ENCODE data around the gene CD69.
"Not testable (repeated sequence)": the region's sequence is repeated elsewhere in the genome, so short reads cannot be mapped to it uniquely, and the experiment has no call there.

Gene CD69

DNA sequence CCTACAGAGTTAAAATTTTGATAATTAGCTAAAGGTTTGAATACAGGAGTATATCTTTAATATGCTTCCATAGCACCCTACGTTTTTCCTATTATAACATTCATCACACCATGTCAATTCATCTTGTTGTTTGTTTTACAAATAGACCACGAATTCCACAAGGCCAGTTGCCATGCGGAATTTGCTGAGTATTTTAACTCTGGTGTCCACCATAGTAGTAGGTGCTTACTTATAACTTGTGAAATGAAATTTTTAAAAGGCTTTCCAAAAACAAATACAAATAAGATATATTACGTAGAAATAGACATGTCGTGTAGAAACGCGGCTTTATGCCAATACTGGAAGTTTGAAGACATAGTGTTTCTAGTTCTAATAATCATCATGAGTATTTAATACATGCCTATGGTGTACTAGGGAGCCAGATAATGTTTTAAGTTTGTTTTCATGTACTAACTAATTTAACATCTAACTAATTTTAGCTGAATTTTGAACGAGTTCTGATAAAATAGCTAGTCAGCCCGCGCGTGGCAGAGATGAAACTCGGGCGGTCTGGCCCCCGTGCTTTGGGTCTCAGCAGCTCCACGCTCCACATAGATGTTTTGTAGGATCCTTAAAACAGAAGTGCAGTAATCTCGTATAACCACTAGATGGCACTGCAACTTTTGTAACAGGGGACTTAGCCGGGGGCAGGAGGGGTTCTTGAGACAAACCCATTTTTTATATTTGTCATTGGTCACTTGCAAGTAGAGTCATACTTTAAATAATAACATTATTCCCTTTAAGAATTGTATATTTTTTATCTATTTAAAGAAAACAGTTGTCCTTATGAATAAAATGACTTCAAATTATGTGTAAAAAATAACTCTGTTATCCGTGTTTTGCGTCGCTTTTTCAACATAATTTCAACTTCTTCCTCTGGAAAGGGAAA is 10.2 kb downstream of the CD69 start:
- no peak overlapping the region for H3K4me3 ChIP-seq (ENCODE audit: low read depth, low read length)
- TF ChIP-seq, protein P1, sequence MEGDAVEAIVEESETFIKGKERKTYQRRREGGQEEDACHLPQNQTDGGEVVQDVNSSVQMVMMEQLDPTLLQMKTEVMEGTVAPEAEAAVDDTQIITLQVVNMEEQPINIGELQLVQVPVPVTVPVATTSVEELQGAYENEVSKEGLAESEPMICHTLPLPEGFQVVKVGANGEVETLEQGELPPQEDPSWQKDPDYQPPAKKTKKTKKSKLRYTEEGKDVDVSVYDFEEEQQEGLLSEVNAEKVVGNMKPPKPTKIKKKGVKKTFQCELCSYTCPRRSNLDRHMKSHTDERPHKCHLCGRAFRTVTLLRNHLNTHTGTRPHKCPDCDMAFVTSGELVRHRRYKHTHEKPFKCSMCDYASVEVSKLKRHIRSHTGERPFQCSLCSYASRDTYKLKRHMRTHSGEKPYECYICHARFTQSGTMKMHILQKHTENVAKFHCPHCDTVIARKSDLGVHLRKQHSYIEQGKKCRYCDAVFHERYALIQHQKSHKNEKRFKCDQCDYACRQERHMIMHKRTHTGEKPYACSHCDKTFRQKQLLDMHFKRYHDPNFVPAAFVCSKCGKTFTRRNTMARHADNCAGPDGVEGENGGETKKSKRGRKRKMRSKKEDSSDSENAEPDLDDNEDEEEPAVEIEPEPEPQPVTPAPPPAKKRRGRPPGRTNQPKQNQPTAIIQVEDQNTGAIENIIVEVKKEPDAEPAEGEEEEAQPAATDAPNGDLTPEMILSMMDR (IDR thresholded peaks at IDR 0.05; ENCODE audit: low read depth, low read length), result peak; percentile 58; the same call in 1 of the 2 replicates

DNA sequence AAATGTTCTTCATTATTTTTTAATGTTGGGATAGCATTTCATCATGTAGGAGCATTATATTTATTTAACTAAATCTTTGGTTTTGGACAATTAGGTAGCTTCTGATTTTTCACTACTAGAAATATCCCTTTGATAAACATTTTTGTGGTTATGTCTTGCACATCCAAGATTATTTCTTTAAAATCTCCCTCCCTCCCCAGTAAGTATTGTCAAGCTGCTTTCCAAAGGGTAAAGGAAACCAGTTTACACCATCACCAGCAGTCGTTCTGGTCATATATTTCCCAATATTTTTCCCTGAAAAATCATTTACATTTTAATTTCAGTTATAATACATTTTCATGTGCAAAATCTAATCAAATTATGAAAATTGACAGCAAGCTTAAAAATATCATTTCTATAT is 11.1 kb downstream of the CD69 start:
- TF ChIP-seq, protein P1 (IDR thresholded peaks at IDR 0.05; ENCODE audit: low read depth, low read length), result no peak
- H3K4me3 ChIP-seq (ENCODE audit: low read depth, low read length), result no peak overlapping the region

DNA sequence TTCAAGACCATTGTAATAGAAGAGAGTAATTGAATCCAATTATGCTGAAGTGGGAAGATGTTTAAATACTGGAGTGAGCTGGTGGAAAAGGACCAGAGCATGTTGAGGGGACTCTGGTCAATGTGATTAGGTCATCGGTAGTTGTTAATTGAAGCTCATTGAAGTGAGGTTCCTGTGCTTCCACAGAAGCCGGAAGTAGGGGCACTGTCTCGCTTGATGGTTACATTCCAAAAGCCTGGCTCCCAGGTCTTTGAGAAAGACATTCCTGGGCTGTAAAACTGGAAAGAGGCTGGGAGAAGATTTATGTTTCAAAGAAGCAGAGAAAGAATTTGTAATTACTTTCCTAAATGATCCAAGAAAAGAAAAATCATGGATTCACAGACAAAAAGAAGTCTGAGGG is 15.5 kb downstream of the CD69 start:
- TF ChIP-seq, protein P1 (IDR thresholded peaks at IDR 0.05; ENCODE audit: low read depth, low read length), result no peak
- H3K4me3 ChIP-seq (ENCODE audit: low read depth, low read length), result no peak overlapping the region

DNA sequence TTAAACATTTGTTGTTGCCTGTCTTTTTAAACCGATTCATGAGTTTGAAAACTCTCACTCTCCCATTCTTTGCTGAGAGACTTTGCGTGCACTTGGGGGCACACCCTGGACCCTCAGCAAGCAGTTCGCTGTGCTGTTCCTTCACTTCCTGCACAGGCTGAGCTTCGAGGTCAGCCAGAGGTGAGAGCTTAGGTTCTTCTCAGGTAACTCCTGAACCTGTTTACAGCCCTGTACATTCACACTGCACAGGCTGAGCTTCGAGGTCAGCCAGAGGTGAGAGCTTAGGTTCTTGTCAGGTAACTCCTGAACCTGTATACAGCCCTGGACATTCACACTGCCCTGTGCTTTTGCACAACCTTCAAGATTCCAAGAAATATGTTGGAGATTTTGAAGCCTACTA is 18.0 kb downstream of the CD69 start:
- TF ChIP-seq, protein P1 (IDR thresholded peaks at IDR 0.05; ENCODE audit: low read depth, low read length), result no peak
- H3K4me3 ChIP-seq (ENCODE audit: low read depth, low read length), result no peak overlapping the region

DNA sequence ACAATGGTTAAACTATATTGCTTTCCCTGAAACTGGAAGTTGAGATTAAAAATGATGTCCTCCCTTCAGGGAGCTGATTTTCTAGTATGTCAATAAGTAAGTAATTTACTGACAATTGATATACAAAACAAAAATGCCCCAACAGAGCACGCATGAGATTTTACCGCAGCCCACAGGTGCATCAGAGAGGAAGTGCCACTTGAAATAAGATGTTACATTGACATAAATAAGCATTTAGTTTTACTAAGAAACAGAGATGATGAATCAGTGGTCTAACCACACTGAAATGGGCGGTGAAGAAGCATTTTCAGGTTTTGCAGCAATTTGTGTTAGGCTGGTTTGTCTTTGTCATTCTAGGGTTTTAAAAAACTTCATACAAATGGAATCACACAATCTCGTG is 19.0 kb downstream of the CD69 start:
- no peak overlapping the region for H3K4me3 ChIP-seq (ENCODE audit: low read depth, low read length)
- TF ChIP-seq, protein P1 (IDR thresholded peaks at IDR 0.05; ENCODE audit: low read depth, low read length), result no peak

DNA sequence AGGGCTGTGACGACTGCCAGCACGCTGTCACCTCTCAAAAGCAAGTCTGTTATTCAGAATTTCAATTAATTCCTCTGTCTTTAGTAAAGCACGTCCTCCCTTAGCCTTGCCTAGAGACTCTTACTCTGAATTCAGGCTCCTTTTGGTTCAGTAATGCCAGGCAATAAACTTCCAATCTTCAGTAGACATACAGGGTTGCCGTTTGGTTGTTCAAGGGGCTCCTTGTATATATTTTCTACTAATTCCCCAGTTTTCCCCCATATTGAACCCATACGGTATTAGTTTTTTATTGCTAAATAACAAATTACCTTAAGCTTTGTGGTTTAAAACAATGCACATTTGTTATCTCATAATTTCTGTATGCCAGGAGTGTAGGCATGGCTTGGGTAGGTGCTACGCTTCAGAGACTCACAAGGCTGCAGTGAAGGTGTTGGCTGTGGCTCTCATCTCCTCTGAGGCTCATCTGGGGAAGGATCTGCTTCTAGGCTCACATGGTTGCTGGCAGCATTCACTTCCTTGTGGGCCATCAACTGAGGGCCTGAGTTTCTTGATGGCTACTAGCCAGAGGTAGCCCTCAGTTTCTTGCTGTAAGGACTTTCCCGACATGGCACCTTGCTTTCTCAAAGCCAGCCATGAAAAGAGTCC is 20.5 kb downstream of the CD69 start:
- TF ChIP-seq, protein P1 (IDR thresholded peaks at IDR 0.05; ENCODE audit: low read depth, low read length), result no peak
- H3K4me3 ChIP-seq (ENCODE audit: low read depth, low read length), result peak overlapping the region; percentile 29; the same call in 1 of the 2 replicates

DNA sequence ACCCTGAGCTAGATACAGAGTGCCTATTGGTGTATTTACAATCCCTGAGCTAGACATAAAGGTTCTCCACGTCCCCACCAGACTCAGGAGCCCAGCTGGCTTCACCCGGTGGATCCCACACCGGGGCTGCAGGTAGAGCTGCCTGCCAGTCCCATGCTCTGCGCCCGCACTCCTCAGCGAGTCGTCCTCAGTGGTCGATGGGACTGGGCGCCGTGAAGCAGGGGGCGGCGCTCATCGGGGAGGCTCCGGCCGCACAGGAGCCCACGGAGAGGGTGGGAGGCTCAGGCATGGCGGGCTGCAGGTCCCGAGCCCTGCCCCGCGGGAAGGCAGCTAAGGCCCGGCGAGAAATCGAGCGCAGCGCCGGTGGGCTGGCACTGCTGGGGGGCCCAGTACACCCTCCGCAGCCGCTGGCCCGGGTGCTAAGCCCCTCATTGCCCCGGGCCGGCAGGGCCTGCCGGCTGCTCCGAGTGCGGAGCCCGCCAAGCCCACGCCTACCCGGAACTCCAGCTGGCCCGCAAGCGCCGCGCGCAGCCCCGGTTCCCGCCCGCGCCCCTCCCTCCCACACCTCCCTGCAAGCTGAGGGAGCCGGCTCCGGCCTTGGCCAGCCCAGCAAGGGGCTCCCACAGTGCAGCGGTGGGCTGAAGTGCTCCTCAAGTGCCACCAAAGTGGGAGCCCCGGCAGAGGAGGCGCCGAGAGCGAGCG is 21.1 kb downstream of the CD69 start:
- peak overlapping the region; percentile 29; the same call in 1 of the 2 replicates for H3K4me3 ChIP-seq (ENCODE audit: low read depth, low read length)

DNA sequence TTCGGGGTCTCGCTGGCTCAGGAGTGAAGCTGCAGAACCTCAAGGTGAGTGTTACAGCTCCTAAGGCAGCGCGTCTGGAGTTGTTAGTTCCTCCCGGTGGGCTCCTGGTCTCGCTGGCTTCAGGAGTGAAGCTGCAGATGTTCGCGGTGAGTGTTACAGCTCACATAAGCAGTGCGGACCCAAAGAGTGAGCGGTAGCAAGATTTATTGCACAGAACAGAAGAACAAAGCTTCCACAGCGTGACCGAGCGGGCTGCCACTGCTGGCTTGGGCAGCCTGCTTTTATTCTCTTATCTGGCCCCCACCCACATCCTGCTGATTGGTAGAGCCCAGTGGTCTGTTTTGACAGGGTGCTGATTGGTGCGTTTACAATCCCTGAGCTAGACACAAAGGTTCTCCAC is 21.8 kb downstream of the CD69 start:
- not testable (repeated sequence) for H3K4me3 ChIP-seq (ENCODE audit: low read depth, low read length)

All from WI38 (cell line).